ENCODE results near the gene NAP1L1. TPM values are rescaled to one million over a fixed set of nuclear protein-coding genes. Genes with fewer than 3 reads are reported as not detected.

NAP1L1 gene
- total RNA-seq, 1 experiment from 2014 or later: 620 TPM

GRCh38 chr12:76065917-76066316 is 18.6 kb downstream of the NAP1L1 start:
- DNase-seq (ENCODE audit: low read depth, low spot score) (no peak), ATAC-seq (no peak)
- intact Hi-C loops (cut with micrococcal nuclease; ENCODE audit: unreplicated experiment): no loop called here
- TF ChIP-seq TCF7L2 (IDR thresholded peaks at IDR 0.05; ENCODE audit: low read depth, low read length) (no peak), REST (IDR thresholded peaks at IDR 0.05; ENCODE audit: insufficient read depth in 1 of 2, low read depth in 2 of 2, low read length in 1 of 2) (no peak)
- Histone ChIP-seq H3K27me3 (ENCODE audit: control insufficient read depth, insufficient read depth, low read length) (no peaks in the 10 kb centered on the region), H3K9me3 (ENCODE audit: control insufficient read depth, insufficient read depth, low read depth, low read length) (no peaks in the 10 kb centered on the region; the same call in 1 of the 2 replicates), H3K4me3 (ENCODE audit: low read depth in 2 of 2, low read length in 2 of 2) (no peak overlapping the region), H3K27ac (ENCODE audit: low read length) (no peak overlapping the region), H3K4me1 (ENCODE audit: control insufficient read depth, insufficient read depth, low read length) (peaks cover 11% of the 10 kb centered on the region), H3K36me3 (ENCODE audit: control insufficient read depth, insufficient read depth, low read length) (peaks cover 70% of the 10 kb centered on the region)
- POLR2A ChIA-PET: no interaction called here
- CTCF ChIA-PET: no interaction called here
- BruUV-seq (replicated peaks): no TSS peak
- in situ Hi-C loops (cut with HindIII; ENCODE audit: low pct_unique_long_range_greater_than_20kb, low sequenced_read_pairs): no loop called here

- no peak overlapping the region for H3K4me3 ChIP-seq (ENCODE audit: low read depth in 2 of 2, low read length in 2 of 2)
- TF ChIP-seq SIN3A (IDR thresholded peaks at IDR 0.05; ENCODE audit: borderline replicate concordance, insufficient read depth, low read depth, low read length) (no peak), REST (IDR thresholded peaks at IDR 0.05; ENCODE audit: insufficient read depth in 1 of 2, low read depth in 2 of 2, low read length in 1 of 2) (no peak), POLR2AphosphoS5 (IDR thresholded peaks at IDR 0.05; ENCODE audit: low read depth, low read length) (no peak), CTCF (IDR thresholded peaks at IDR 0.05) (no peak), TCF7L2 (IDR thresholded peaks at IDR 0.05; ENCODE audit: low read depth, low read length) (no peak)
- ATAC-seq (no peak), DNase-seq (ENCODE audit: low read depth, low spot score) (no peak)
- H3K36me3 ChIP-seq (ENCODE audit: control insufficient read depth, insufficient read depth, low read length): peaks cover 77% of the 10 kb centered on the region
- intact Hi-C loops (cut with micrococcal nuclease; ENCODE audit: unreplicated experiment): no loop called here
- no peaks in the 10 kb centered on the region; the same call in 1 of the 2 replicates for H3K9me3 ChIP-seq (ENCODE audit: control insufficient read depth, insufficient read depth, low read depth, low read length)
- no peak overlapping the region for H3K27ac ChIP-seq (ENCODE audit: low read length)
- peaks cover 9% of the 10 kb centered on the region; the same call in 1 of the 2 replicates for H3K4me1 ChIP-seq (ENCODE audit: control insufficient read depth, insufficient read depth, low read length)
- no peaks in the 10 kb centered on the region for H3K27me3 ChIP-seq (ENCODE audit: control insufficient read depth, insufficient read depth, low read length)
- BruUV-seq (replicated peaks): no TSS peak
- CTCF ChIA-PET: interaction anchor here (0.6 to 0.7 kb wide), 2 partner anchors 12 to 373 kb away, joined by 3 to 7 read pairs; no protein-coding TSS in a partner anchor
- POLR2A ChIA-PET: no interaction called here
- in situ Hi-C loops (cut with HindIII; ENCODE audit: low pct_unique_long_range_greater_than_20kb, low sequenced_read_pairs): no loop called here
Observed at GRCh38 chr12:76064904-76065303, 19.6 kb downstream of the NAP1L1 start.

All from Panc1 (cell line).